ENCODE results near the gene RNF41.

RNF41 gene

DNA sequence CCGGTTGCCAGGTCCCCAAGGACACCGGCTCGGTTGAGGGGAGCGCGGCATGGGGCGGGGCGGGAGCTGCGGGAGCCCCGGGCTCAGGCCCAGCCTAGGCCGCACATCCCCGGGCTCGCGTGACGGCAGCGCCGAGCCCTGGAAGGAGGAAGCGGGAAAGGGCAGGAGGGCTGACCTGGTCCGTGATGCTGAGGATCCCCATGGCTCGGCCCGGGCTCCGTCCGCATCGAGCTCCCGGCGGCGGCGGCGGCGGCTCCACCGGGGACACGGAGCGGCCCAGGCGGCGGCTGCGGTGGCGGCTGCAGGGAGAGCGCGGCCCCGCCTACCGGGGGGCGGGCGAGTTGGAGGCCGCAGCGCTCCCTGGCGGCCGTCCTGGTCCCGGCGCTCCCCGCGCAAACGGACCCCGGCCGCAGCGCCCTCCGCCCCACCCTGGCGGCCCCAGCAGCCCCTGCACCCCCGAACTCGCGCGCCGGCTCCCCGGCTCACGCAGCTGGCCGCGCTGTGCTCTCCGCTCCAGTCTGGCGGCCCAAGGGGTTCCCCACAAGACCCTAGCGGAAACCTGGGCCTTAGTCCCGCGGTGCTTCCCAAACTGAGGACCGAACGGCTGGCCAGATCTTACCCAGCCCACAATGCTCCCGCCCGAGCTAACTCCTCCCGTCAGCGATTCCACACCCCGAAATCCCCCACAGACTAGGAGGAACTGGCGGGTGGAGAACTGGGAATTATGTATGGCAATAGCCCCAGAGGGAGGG lies 36.5 kb upstream of the RNF41 start, which contains the start of gene ANKRD52:
ANKRD52 (minus strand) TSS at position 317 of the 752 bp plus-strand sequence; CDS start at position 202, 115 bp downstream.
- no peak within 1 kb of the TSS for H2AK5ac ChIP-seq (ENCODE audit: low read length)
- peak within 1 kb of the TSS; percentile 97 for H3K9ac ChIP-seq (ENCODE audit: low read length)
- peak within 1 kb of the TSS; percentile 68 for H4K5ac ChIP-seq (ENCODE audit: low read length)
- H3K4me3 ChIP-seq (ENCODE audit: low read length): peak within 1 kb of the TSS; percentile 86
- WGBS (ENCODE audit: extremely low coverage, insufficient coverage, low lambda C conversion rate): no CpG with 5 or more reads among the region's 78 CpGs
- no peak within 1 kb of the TSS for H4K8ac ChIP-seq (ENCODE audit: low read depth, low read length)
- H2BK5ac ChIP-seq (ENCODE audit: low read length): peak within 1 kb of the TSS; percentile 79
- no peak within 1 kb of the TSS for H2BK15ac ChIP-seq (replicated peaks; ENCODE audit: low read depth)
- H3K4ac ChIP-seq (ENCODE audit: low read depth, low read length): peak within 1 kb of the TSS; percentile 57
- no peaks in the 10 kb centered on the region for H3K27me3 ChIP-seq (ENCODE audit: insufficient read depth, low read length, poor library complexity)
- peaks cover 9% of the 10 kb centered on the region for H3K36me3 ChIP-seq (ENCODE audit: control insufficient read depth, insufficient read depth, low read length)
- peak within 1 kb of the TSS; percentile 72 for H3K4me2 ChIP-seq (ENCODE audit: low read length)
- peak within 1 kb of the TSS; percentile 98 for H3K23ac ChIP-seq (ENCODE audit: low read length)
- H3K18ac ChIP-seq (ENCODE audit: low read length): peak within 1 kb of the TSS; percentile 90
- peak; percentile 72 for DNase-seq
- H3K4me1 ChIP-seq (ENCODE audit: control insufficient read depth, low read depth, low read length): peaks cover 8% of the 10 kb centered on the region
- H3K79me1 ChIP-seq (ENCODE audit: low read length): peaks cover 12% of the 10 kb centered on the region
- H2BK120ac ChIP-seq (ENCODE audit: low read depth, low read length): peak within 1 kb of the TSS; percentile 32
- peak within 1 kb of the TSS; percentile 98 for H3K56ac ChIP-seq (ENCODE audit: low read length)
- peak within 1 kb of the TSS; percentile 32 for H3K27ac ChIP-seq (ENCODE audit: low read depth, low read length)
- peaks cover 6% of the 10 kb centered on the region for H3K79me2 ChIP-seq (ENCODE audit: control insufficient read depth, insufficient read depth, low read length)

DNA sequence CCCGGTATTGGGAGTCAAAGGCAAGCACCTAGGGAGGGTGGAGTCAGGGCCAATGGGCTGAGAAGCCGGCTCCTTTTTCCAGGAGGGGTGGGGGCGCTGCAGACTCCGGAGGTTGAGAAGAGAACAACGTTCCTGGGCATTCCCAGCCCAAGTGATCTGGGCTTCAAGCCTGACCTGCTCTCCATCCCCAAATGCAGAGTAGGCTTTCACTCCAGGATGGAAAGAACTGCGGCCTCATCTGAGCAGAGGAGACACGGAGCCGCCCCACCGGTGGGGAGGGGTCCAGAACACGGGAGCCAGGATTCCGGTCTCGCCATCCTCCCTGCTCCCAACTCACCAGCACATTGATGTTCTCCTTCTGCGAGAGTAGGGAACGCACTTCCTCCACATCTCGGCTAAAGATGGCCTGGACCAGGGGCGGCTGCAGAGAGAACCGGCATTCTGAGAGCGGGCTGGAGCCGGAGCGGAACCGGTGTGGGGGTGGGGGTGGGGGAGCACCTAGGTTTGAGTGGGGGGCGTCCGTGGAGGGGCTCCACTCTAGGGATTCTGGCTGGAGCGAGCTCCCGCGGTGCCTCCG lies 35.9 kb upstream of the RNF41 start:
- H3K18ac ChIP-seq (ENCODE audit: low read length): peak overlapping the region; percentile 42
- H3K9ac ChIP-seq (ENCODE audit: low read length): peak overlapping the region; percentile 97
- H4K5ac ChIP-seq (ENCODE audit: low read length): no peak overlapping the region
- H3K36me3 ChIP-seq (ENCODE audit: control insufficient read depth, insufficient read depth, low read length): peaks cover 15% of the 10 kb centered on the region
- peak overlapping the region; percentile 98 for H3K56ac ChIP-seq (ENCODE audit: low read length)
- peak overlapping the region; percentile 72 for H3K4me2 ChIP-seq (ENCODE audit: low read length)
- H4K8ac ChIP-seq (ENCODE audit: low read depth, low read length): no peak overlapping the region
- H2BK15ac ChIP-seq (replicated peaks; ENCODE audit: low read depth): no peak overlapping the region
- peak overlapping the region; percentile 57 for H3K4ac ChIP-seq (ENCODE audit: low read depth, low read length)
- peak; percentile 84 for DNase-seq
- peaks cover 13% of the 10 kb centered on the region for H3K79me1 ChIP-seq (ENCODE audit: low read length)
- H3K4me3 ChIP-seq (ENCODE audit: low read length): peak overlapping the region; percentile 86
- no peaks in the 10 kb centered on the region for H3K27me3 ChIP-seq (ENCODE audit: insufficient read depth, low read length, poor library complexity)
- peaks cover 8% of the 10 kb centered on the region for H3K4me1 ChIP-seq (ENCODE audit: control insufficient read depth, low read depth, low read length)
- peak overlapping the region; percentile 32 for H3K27ac ChIP-seq (ENCODE audit: low read depth, low read length)
- peak overlapping the region; percentile 51 for H2BK5ac ChIP-seq (ENCODE audit: low read length)
- no CpG with 5 or more reads among the region's 27 CpGs for WGBS (ENCODE audit: extremely low coverage, insufficient coverage, low lambda C conversion rate)
- H2BK120ac ChIP-seq (ENCODE audit: low read depth, low read length): no peak overlapping the region
- H3K79me2 ChIP-seq (ENCODE audit: control insufficient read depth, insufficient read depth, low read length): peaks cover 6% of the 10 kb centered on the region
- peak overlapping the region; percentile 98 for H3K23ac ChIP-seq (ENCODE audit: low read length)
- H2AK5ac ChIP-seq (ENCODE audit: low read length): no peak overlapping the region

- Histone ChIP-seq H3K9ac (ENCODE audit: low read length) (peak overlapping the region; percentile 97), H3K4me1 (ENCODE audit: control insufficient read depth, low read depth, low read length) (peaks cover 8% of the 10 kb centered on the region), H3K27ac (ENCODE audit: low read depth, low read length) (peak overlapping the region; percentile 32), H3K18ac (ENCODE audit: low read length) (no peak overlapping the region), H3K23ac (ENCODE audit: low read length) (no peak overlapping the region), H2BK120ac (ENCODE audit: low read depth, low read length) (no peak overlapping the region), H2BK15ac (replicated peaks; ENCODE audit: low read depth) (no peak overlapping the region), H4K8ac (ENCODE audit: low read depth, low read length) (no peak overlapping the region), H4K5ac (ENCODE audit: low read length) (no peak overlapping the region), H3K4ac (ENCODE audit: low read depth, low read length) (no peak overlapping the region), H2BK5ac (ENCODE audit: low read length) (no peak overlapping the region), H3K79me1 (ENCODE audit: low read length) (peaks cover 13% of the 10 kb centered on the region), H3K56ac (ENCODE audit: low read length) (peak overlapping the region; percentile 75), H3K4me3 (ENCODE audit: low read length) (peak overlapping the region; percentile 47), H3K79me2 (ENCODE audit: control insufficient read depth, insufficient read depth, low read length) (peaks cover 6% of the 10 kb centered on the region), H2AK5ac (ENCODE audit: low read length) (no peak overlapping the region), H3K27me3 (ENCODE audit: insufficient read depth, low read length, poor library complexity) (no peaks in the 10 kb centered on the region), H3K36me3 (ENCODE audit: control insufficient read depth, insufficient read depth, low read length) (peaks cover 20% of the 10 kb centered on the region), H3K4me2 (ENCODE audit: low read length) (peak overlapping the region; percentile 56)
- WGBS (ENCODE audit: extremely low coverage, insufficient coverage, low lambda C conversion rate): no CpG with 5 or more reads among the region's 8 CpGs
- no peak for DNase-seq
These were observed 35.3 kb upstream of the RNF41 start for GRCh38 chr12:56257071-56257470.

DNA sequence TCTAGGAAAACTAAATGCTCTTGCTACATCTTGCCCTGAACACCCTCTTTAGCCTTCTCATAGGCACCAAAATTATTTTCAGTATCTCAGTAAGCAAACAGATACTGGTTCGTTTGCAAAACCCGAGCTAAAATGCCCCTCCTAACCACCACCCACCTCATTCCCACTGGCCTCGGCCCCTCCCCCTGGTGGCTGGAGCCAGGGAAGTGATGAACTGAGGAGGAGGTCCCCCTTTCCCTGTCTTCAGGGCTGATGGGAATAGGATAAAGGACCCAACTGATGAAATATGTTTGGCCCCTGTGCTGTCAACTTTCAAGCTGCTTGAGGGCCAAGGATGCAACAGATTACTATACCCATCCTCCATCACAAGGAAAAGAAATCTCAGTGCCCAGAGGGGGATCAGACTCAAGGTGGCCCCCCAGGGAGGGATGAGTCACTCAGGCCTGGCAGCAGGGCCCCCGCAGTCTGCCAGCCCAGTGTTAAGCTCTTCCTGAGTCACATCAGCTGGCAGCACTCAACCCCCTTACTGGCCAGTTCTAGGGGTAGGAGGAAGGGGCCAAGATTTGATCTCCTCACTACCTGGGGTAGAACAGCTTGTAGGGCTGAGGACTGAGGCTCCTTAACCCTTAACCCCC lies 34.7 kb upstream of the RNF41 start:
- WGBS (ENCODE audit: extremely low coverage, insufficient coverage, low lambda C conversion rate): no CpG with 5 or more reads among the region's 4 CpGs
- H2BK120ac ChIP-seq (ENCODE audit: low read depth, low read length): no peak overlapping the region
- peaks cover 8% of the 10 kb centered on the region for H3K4me1 ChIP-seq (ENCODE audit: control insufficient read depth, low read depth, low read length)
- no peak overlapping the region for H4K5ac ChIP-seq (ENCODE audit: low read length)
- H3K79me1 ChIP-seq (ENCODE audit: low read length): peaks cover 13% of the 10 kb centered on the region
- H3K27ac ChIP-seq (ENCODE audit: low read depth, low read length): no peak overlapping the region
- H3K23ac ChIP-seq (ENCODE audit: low read length): no peak overlapping the region
- peak overlapping the region; percentile 49 for H3K56ac ChIP-seq (ENCODE audit: low read length)
- H2BK15ac ChIP-seq (replicated peaks; ENCODE audit: low read depth): no peak overlapping the region
- H2BK5ac ChIP-seq (ENCODE audit: low read length): no peak overlapping the region
- no peak overlapping the region for H3K4ac ChIP-seq (ENCODE audit: low read depth, low read length)
- no peak overlapping the region for H3K18ac ChIP-seq (ENCODE audit: low read length)
- H3K4me3 ChIP-seq (ENCODE audit: low read length): no peak overlapping the region
- H3K9ac ChIP-seq (ENCODE audit: low read length): peak overlapping the region; percentile 97
- H4K8ac ChIP-seq (ENCODE audit: low read depth, low read length): no peak overlapping the region
- peak; percentile 55 for DNase-seq
- no peaks in the 10 kb centered on the region for H3K27me3 ChIP-seq (ENCODE audit: insufficient read depth, low read length, poor library complexity)
- H3K79me2 ChIP-seq (ENCODE audit: control insufficient read depth, insufficient read depth, low read length): peaks cover 6% of the 10 kb centered on the region
- no peak overlapping the region for H2AK5ac ChIP-seq (ENCODE audit: low read length)
- peak overlapping the region; percentile 56 for H3K4me2 ChIP-seq (ENCODE audit: low read length)
- peaks cover 24% of the 10 kb centered on the region for H3K36me3 ChIP-seq (ENCODE audit: control insufficient read depth, insufficient read depth, low read length)

- WGBS (ENCODE audit: extremely low coverage, insufficient coverage, low lambda C conversion rate): no CpG with 5 or more reads among the region's 7 CpGs
- H3K79me1 ChIP-seq (ENCODE audit: low read length): peaks cover 13% of the 10 kb centered on the region
- no peak for DNase-seq
These were observed 33.9 kb upstream of the RNF41 start for GRCh38 chr12:56255671-56256070.

More at GRCh38 chr12:56255671-56256070, 33.9 kb upstream of the RNF41 start:
- no peaks in the 10 kb centered on the region for H3K27me3 ChIP-seq (ENCODE audit: insufficient read depth, low read length, poor library complexity)
- no peak overlapping the region for H2BK120ac ChIP-seq (ENCODE audit: low read depth, low read length)
- H2BK5ac ChIP-seq (ENCODE audit: low read length): no peak overlapping the region
- no peak overlapping the region for H3K23ac ChIP-seq (ENCODE audit: low read length)
- no peak overlapping the region for H3K4me2 ChIP-seq (ENCODE audit: low read length)
- no peak overlapping the region for H3K4ac ChIP-seq (ENCODE audit: low read depth, low read length)
- H3K18ac ChIP-seq (ENCODE audit: low read length): no peak overlapping the region
- peaks cover 8% of the 10 kb centered on the region for H3K4me1 ChIP-seq (ENCODE audit: control insufficient read depth, low read depth, low read length)
- no peak overlapping the region for H2BK15ac ChIP-seq (replicated peaks; ENCODE audit: low read depth)
- no peak overlapping the region for H3K27ac ChIP-seq (ENCODE audit: low read depth, low read length)
- H3K56ac ChIP-seq (ENCODE audit: low read length): no peak overlapping the region
- H3K4me3 ChIP-seq (ENCODE audit: low read length): no peak overlapping the region
- no peak overlapping the region for H4K5ac ChIP-seq (ENCODE audit: low read length)
- no peak overlapping the region for H4K8ac ChIP-seq (ENCODE audit: low read depth, low read length)
- H3K9ac ChIP-seq (ENCODE audit: low read length): peak overlapping the region; percentile 2
- peaks cover 6% of the 10 kb centered on the region for H3K79me2 ChIP-seq (ENCODE audit: control insufficient read depth, insufficient read depth, low read length)
- H3K36me3 ChIP-seq (ENCODE audit: control insufficient read depth, insufficient read depth, low read length): peaks cover 24% of the 10 kb centered on the region
- H2AK5ac ChIP-seq (ENCODE audit: low read length): no peak overlapping the region

Data from mesendoderm (in vitro differentiated cells).